DND-41 (cell line): ENCODE results near the gene CYP46A1.

Experiments used
- CTCF ChIP-seq: IDR thresholded peaks from 2 replicates; pipeline ENCODE4 v1.5.1; 2012; ENCODE audit warnings: borderline replicate concordance, low read length, moderate library complexity, mild to moderate bottlenecking; ENCODE audit not compliant: poor library complexity, severe bottlenecking; ENCODE audit errors: extremely low read depth
- EZH2 ChIP-seq: IDR thresholded peaks from 3 replicates; pipeline ENCODE4 v1.6.1; 2012; ENCODE audit warnings: borderline replicate concordance, low read depth, mild to moderate bottlenecking, moderate library complexity, low read length, inconsistent platforms; ENCODE audit not compliant: severe bottlenecking

GRCh38 chr14:99742509-99743487 lies 58.7 kb downstream of the CYP46A1 start:
- TF ChIP-seq CTCF = no peak
- no peak for TF ChIP-seq EZH2
